ENCODE results near the gene DYNC2H1.

Gene DYNC2H1

GRCh38 chr11:103274025-103274424 is 164.8 kb downstream of the DYNC2H1 start:
- H3K4me3 ChIP-seq (ENCODE audit: low read depth, low read length): no peak overlapping the region
- TF ChIP-seq, protein P1, sequence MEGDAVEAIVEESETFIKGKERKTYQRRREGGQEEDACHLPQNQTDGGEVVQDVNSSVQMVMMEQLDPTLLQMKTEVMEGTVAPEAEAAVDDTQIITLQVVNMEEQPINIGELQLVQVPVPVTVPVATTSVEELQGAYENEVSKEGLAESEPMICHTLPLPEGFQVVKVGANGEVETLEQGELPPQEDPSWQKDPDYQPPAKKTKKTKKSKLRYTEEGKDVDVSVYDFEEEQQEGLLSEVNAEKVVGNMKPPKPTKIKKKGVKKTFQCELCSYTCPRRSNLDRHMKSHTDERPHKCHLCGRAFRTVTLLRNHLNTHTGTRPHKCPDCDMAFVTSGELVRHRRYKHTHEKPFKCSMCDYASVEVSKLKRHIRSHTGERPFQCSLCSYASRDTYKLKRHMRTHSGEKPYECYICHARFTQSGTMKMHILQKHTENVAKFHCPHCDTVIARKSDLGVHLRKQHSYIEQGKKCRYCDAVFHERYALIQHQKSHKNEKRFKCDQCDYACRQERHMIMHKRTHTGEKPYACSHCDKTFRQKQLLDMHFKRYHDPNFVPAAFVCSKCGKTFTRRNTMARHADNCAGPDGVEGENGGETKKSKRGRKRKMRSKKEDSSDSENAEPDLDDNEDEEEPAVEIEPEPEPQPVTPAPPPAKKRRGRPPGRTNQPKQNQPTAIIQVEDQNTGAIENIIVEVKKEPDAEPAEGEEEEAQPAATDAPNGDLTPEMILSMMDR (IDR thresholded peaks at IDR 0.05; ENCODE audit: borderline replicate concordance, insufficient read depth, low read depth, low read length): no peak

DNA sequence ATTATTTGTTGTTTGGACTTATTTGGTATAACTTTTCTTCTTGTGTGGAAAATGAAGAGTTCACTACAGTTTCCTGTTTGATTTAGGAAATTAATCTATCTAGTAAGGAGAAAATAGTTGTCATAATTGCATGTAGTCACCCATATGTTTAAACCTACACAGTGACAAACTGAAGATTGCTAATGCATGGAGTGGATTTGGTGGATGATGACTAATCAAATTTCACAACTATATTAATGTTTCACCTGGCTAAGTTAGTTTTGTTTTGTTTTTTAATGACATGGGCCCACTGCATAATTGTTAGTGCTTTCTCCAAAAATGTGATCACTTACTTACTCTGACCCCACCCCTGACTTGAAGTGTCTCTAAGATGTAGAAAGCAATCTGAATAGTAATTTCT is 170.6 kb downstream of the DYNC2H1 start:
- TF ChIP-seq, protein P1 (IDR thresholded peaks at IDR 0.05; ENCODE audit: borderline replicate concordance, insufficient read depth, low read depth, low read length): no peak
- H3K4me3 ChIP-seq (ENCODE audit: low read depth, low read length): no peak overlapping the region

DNA sequence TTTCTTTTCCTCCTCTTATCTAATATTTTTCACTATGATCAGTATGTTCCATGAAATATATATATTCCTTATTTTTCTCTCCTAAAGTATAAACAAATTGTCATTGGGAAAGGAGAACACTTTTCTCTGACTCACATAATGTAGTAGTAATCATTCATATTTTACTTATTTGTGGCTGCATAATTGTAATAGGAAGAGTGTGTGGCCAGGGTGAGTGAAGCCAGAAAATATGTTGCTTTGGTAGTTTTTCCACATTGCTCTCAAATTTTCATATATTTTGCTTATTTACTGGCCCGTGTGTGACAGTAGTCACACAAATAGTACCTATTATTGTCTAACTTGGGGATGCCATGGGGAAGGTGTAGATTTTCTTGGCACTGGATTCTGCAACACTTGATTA is 172.1 kb downstream of the DYNC2H1 start:
- TF ChIP-seq, protein P1 (IDR thresholded peaks at IDR 0.05; ENCODE audit: borderline replicate concordance, insufficient read depth, low read depth, low read length): no peak

GRCh38 chr11:103284260-103284659 is 175.0 kb downstream of the DYNC2H1 start:
- no peak overlapping the region for H3K4me3 ChIP-seq (ENCODE audit: low read depth, low read length)
- TF ChIP-seq, protein P1 (IDR thresholded peaks at IDR 0.05; ENCODE audit: borderline replicate concordance, insufficient read depth, low read depth, low read length): no peak

More for the DNA sequence above, 172.1 kb downstream of the DYNC2H1 start:
- no peak overlapping the region for H3K4me3 ChIP-seq (ENCODE audit: low read depth, low read length)

DNA sequence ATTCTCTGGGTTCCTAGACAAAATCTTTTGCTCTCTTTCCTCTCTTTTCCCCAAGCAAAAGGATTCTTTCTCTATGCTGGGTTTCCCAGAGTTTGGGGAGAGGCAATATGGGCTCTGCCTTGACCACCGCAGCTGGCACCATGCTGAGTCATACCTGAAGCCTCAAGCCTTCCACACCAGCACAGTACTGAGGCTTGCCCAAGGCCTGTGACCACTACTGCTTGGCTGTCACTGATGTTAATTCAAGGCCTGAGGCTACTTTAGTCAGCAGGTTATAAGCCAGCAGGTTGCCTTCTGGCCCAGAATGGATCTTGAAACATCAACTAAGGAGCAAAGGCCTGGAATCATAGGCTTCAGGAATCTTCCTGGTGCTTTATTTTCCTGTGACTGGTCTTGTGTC is 185.3 kb downstream of the DYNC2H1 start:
- TF ChIP-seq, protein P1 (IDR thresholded peaks at IDR 0.05; ENCODE audit: borderline replicate concordance, insufficient read depth, low read depth, low read length): no peak
- no peak overlapping the region for H3K4me3 ChIP-seq (ENCODE audit: low read depth, low read length)

DNA sequence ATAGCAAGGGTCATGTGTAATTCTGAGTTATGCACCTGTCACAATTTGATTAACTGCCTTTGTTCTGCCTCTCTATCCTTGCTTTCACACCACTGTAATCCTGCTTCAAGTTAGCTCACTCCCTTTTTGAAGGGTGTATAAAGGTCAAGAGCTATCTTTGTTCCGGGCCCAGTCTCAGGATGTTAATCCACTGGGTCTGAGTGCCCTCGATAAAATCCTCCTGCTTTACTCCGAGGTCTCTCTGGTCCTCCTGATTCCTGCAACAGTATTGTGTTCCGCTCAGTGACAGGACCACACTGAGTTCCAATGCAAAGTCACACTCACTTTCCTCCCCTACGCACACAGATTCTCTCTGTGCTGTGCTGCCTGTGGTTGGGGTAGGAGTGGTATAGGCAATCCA is 186.5 kb downstream of the DYNC2H1 start:
- no peak overlapping the region for H3K4me3 ChIP-seq (ENCODE audit: low read depth, low read length)
- TF ChIP-seq, protein P1 (IDR thresholded peaks at IDR 0.05; ENCODE audit: borderline replicate concordance, insufficient read depth, low read depth, low read length): no peak

GRCh38 chr11:103297900-103298299 is 188.7 kb downstream of the DYNC2H1 start:
- TF ChIP-seq, protein P1 (IDR thresholded peaks at IDR 0.05; ENCODE audit: borderline replicate concordance, insufficient read depth, low read depth, low read length): no peak

More at GRCh38 chr11:103297900-103298299, 188.7 kb downstream of the DYNC2H1 start:
- H3K4me3 ChIP-seq (ENCODE audit: low read depth, low read length): no peak overlapping the region

Measured in GM12875 (cell line).